GM19395 (cell line): ENCODE measurements around the gene FNIP1.
"Not testable (repeated sequence)": the region's sequence is repeated elsewhere in the genome, so short reads cannot be mapped to it uniquely, and the experiment has no call there.

Experiments
- ATAC-seq: cut with Tn5 transposase; IDR thresholded peaks from one replicate; pipeline ENCODE4 v1.9.1; 2021; ENCODE audit warnings: mild to moderate bottlenecking, moderate library complexity; ENCODE audit not compliant: unreplicated experiment

Gene FNIP1

DNA sequence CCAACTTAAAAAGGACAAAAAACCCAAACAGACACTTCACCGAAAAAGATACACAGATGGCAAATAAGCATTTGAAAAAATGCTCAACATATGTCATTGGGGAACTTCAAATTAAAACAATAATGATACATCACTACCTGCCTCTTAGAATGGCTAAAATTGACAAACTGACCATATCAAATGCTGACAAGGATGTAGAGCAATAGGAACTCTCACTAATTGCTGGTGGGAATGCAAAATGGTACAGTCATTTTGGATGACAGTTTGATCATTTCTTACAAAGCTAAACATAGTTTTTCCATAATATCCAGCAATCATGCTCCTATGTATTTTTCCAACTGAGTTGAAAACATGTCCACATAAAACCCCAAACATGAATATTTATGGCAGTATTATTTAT lies 102.9 kb downstream of the FNIP1 start:
- no peak for ATAC-seq

DNA sequence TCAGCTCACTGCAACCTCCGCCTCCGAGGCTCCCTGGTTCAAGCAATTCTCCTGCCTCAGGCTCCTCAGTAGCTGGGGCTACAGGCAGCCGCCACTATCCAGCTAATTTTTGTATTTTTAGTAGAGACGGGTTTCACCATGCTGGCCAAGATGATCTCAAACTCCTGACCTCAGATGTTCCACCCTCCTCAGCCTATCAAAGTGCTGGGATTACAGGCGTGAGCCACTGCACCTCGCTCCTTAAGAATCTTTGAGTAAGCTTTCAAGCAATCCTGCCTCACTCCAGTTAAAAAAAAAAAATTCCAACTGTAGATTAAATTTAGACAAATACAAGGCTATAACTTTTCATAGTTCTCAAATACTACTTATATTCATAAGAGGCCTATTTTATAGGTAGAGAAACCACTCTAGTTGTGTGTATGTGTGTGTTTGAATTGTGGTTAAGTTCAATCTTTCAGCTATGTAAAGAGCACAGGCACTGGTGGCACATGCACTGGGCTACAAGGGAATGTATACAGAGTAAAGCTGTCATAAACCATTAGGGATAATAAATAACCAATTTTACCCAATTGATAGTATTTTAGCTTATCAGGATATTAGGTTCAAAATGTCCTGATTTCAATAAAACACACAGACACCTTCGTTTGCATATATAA lies 111.2 kb downstream of the FNIP1 start:
- no peak for ATAC-seq

DNA sequence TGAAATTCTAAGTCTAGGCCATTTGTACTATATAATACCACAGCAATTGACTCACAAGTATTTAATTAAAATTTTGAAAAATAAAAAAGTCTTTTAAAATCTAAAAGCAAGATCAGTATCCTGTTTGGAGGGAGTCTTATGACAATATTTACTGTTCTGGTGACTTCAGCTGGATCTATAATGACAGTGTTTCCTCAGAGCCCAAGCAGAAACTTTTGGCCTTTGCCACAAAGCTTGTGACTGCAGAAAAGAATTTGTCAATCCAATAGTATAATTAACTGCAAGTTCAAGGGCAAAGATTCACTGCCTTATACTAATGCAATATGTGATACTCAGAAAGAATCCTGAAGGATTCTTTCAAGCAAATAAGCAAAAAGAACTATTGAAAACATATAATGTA lies 112.2 kb downstream of the FNIP1 start:
- ATAC-seq = no peak

DNA sequence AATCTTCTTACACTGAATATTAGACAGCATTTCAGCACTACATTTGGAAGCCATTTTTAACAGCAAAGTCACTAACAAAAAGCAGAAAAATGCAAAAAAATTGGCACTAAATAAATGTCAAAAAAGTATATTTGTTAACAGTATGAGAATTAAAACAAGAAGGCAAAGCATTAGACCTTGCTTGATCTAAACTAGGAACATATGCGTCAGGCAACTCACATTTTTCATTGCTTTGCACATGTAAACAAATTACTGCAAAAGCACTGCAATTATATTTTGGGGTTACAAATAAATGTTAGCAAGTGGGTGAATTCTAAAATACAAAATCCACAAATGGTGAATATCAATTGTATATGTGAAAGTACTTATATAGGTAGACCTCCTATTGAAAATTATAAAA lies 112.8 kb downstream of the FNIP1 start:
- ATAC-seq = no peak

DNA sequence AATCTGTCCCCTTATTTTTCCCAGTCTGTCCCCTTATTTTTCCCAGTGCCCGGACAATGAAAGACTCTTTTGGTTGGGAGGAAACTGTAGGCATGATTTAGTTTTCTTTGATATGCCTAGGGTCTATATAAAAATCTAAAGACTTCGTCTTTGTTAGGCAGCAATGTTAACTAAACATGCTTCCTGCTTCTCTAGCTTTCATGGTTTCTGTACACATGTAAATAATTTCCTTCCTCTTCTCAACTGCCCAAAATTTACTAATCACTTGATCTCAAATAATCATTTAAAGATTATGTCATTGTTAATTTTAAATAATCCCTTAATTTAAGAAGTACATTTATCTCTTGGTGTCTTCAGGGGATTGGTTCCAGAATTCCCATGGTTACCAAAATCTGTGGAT lies 114.0 kb downstream of the FNIP1 start:
- ATAC-seq = no peak

DNA sequence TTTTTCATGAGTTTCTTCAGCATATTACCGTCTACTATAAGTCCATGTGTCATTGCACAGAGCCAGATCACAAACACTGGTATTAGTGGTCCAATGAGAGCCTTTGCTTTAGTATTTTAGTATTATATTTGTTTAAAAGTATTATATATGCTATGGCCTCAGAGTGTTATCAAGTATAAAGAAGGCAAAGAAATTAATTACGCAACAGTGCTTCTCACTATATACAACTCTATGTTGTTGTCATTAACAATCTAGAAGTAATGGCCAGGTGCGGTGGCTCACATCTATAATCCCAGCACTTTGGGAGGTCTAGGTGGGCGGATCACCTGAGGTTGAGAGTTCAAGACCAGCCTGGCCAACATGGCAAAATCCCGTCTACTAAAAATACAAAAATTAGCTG lies 114.6 kb downstream of the FNIP1 start:
- no peak for ATAC-seq

DNA sequence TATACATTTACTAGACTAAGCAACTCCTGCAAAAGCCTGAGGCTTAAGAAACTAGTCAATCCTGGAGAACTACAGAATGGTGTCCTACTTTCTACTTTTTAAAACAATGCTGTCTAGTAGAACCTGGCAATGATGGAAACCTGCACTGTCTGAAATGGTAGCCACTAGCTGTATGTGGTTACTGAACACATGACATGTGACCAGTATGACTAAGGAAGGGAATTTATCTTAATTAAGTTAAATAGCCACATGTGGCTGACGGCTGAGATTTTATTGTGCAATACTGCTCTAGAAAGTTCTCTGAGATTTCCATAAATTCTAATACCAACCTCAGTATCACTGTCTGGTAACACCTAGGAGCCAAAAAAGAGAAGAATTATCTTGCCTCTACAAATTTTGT lies 116.9 kb downstream of the FNIP1 start:
- no peak for ATAC-seq

DNA sequence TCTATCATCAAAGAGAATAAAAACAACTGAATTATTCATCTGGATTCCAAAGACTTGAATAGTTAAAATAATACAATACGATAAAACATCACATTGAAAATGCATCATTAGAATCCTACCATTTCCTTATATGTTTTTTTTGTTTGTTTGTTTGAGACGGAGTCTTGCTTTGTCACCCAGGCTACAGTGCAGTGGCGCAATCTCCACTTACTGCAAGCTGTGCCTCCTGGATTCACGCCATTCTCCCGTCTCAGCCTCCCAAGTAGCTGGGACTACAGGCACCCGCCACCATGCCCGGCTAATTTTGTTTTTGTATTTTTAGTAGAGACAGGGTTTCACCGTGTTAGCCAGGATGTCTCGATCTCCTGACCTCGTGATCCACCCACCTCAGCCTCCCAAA lies 118.5 kb downstream of the FNIP1 start:
- not testable (repeated sequence) for ATAC-seq

DNA sequence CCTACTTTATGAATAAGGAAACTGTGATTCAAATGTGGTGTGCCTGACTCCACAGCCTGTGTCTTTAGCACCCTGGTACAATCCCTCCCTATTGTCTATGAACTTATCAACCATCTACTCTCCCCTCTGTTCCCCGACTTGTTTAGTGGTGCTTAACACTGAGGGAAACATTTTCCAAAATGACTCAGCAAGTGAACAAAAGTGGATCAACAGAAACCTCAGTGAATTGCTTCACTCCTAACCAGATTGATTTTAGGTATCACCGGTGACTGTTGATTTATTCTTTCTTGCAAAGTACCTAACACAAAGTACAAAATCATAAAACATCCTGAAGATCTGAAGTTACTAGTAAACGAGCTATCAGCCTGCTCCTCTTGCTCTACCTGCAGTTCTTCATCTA lies 119.7 kb downstream of the FNIP1 start:
- ATAC-seq = no peak

DNA sequence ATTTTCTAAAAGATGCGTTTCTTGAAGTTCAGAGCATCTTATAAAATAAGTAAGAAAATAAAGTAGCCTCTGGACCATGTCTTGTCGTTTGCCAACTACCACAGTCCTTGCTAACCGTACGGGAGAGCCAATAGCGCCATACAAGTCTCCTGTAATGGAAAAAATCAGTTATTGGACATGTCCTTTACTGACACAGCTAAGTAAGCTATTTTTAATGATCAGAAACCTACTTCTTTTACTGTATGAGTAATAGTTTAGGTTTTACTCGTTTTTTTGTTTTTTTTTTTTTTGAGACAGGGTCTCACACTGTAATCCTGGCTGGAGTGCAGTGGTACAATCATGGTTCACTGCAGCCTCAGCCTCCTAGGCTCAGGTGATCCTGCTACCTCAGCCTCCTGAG lies 124.0 kb downstream of the FNIP1 start:
- peak; percentile 51 for ATAC-seq

DNA sequence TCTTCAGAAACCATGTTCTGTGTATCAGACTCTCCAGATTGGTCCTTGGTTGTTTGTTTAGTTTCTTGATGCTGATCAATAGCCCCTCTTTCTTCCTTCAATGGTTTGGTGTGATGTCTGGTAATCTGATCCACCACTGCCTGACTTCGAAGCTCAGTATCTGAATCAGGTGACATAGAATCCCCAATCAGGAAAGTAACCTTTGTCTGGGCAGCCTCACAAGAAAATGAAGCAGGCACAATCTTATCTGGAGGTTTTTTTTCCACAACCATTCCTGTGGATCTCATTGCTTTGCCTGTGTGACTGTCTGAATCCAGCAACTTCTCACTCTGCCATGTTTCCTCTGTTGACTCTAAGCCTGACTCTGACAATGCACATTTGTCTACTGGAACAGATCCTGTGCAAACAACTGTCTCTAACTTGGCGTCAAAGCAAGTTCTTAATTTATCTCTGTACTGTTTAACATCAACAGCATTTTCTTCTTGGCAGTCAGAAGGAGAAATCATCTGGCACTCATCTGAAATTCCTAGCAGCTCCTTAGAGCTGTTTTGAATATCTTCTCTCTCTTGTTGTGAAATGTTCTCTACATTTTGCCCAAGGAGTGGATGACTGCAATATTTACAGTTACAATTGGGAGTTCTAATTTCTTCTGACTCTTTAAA lies 124.7 kb downstream of the FNIP1 start:
- ATAC-seq = no peak

DNA sequence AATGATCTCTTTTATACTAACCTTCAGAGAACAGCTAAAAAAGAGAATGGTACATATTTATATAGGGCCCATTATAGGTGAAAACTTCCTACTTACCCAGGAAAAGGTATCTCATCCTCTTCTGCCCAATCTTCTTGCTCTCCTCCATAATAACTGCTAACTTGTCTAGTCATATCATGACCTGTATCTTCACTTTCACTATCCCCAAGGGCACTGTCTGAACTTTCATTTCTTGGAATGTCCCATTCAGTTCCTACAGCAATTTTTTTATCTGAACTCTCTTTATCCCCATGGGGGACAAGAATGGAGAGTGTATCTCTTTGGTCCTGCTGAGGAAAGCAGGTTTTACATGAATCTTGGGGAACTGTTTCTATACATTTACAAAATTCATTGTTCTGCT lies 125.4 kb downstream of the FNIP1 start:
- no peak for ATAC-seq

DNA sequence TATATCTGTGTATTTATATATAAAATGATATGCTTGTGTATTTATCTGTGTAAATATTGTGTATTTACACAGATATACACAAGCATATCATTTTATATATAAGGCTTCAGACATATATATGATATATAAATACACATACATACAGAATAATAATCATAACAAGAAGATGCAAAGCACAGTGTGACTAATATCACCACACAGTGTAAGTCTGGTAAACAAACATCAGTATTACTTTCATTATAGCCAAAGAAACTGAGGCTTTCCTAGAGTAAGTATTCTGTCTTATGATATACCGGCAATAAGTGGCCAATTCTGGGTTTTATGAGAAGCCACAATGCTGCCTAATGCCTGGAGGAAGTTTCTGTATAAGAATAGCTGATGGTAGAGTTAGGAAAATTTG lies 131.9 kb downstream of the FNIP1 start:
- ATAC-seq = peak; percentile 62

DNA sequence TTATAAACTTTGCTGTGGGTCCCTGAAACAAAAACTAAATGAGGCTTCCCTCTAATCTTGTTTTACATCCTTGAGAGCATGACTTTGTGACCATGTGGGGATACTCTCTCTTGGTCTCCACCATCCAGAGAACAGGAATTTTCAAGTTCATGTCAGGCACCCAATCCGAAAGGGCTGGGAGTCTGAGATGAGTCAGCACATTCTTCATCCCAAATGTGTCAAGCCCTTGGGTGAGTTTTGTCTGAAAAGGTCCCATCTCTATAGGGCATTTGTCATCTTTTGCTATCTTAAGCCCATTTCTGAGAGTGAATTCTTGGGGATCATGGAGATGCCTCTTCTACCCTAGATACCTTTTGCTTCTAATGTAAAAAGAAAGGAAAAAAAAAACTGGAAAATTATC lies 134.9 kb downstream of the FNIP1 start:
- no peak for ATAC-seq

DNA sequence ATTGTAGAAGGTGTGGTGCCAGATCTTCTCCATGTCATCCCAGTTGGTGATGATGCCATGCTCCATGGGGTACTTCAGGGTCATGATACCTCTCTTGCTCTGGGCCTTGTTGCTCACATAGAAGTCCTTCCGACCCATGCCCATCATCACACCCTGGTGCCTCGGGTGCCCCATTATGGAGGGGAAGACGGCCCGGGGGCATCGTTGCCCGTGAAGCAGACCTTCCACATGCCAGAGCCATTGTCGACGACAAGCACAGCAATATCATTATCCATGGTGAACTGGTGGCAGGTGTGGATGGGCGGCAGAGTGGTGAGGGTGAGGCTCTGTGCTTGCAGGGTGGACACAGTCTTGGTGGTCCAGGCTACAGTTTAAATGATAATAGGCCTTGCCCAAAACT lies 137.0 kb downstream of the FNIP1 start:
- no peak for ATAC-seq

DNA sequence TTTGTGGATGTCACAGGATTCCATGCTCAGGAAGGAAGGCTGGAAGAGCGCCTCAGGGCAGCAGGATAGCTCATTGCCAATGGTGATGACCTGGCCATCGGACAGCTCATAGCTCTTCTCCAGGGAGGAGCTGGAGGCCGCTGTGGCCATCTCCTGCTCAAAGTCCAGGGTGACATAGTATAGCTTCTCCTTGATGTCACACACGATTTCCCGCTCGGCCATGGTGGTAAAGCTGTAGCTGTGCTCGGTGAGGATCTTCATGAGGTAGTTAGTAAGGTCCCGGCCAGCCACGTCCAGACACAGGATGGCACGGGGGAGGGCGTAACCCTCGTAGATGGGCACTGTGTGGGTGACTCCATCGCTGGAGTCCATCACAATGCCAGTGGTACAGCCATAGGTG lies 137.5 kb downstream of the FNIP1 start:
- no peak for ATAC-seq

DNA sequence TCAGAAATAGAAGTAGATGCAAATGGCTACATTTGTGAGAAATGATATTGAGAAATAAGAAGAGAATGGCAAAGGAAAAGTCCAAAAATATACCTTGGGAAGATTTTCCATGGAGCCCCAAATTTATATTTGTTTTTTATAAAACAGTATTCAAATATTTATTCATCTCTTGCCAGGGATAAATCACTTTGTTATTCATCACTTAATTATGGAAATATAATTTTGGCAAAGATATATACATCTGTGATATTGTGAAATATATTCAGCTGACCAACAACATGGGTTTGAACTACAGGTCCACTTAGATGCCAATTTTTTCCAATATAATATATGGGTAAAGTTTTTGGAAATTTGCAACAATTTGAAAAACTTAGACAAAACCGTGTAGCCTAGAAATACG lies 142.0 kb downstream of the FNIP1 start:
- no peak for ATAC-seq

DNA sequence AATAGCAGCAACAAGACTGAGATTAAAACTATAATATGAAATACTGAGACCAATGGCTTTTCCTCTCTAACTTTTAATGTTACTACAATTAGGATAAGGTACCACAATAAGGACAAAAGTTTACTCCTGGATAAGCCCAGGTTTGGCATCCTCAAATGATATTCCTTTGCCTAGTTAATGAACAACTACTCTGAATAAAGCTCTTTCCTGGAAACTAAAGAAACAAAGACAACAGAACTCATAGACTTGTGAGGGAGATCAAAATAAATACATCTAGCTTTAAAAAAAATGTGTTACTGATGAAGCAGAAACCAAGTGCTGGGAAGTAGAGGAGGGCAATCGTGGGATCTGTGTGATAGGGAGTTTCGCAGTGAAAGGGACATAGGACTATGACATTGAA lies 142.5 kb downstream of the FNIP1 start:
- no peak for ATAC-seq

DNA sequence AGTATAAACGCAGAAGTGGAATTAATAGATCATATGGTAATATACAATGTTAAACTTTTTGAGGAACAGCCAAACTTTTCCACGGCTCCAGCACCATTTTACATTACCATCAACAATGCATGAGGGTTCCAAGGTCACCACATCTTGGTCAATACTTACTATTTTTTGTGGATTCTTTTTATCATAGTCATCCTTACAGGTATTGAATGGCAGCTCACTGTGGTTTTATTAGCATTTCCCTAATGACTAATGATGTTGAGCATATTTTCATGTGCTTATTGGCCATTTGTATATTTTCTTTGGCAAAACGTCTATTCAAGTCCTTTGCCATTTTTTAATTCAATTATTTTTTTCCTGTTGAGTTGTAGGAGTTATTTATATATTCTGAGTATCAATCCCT lies 147.7 kb downstream of the FNIP1 start:
- ATAC-seq = no peak

DNA sequence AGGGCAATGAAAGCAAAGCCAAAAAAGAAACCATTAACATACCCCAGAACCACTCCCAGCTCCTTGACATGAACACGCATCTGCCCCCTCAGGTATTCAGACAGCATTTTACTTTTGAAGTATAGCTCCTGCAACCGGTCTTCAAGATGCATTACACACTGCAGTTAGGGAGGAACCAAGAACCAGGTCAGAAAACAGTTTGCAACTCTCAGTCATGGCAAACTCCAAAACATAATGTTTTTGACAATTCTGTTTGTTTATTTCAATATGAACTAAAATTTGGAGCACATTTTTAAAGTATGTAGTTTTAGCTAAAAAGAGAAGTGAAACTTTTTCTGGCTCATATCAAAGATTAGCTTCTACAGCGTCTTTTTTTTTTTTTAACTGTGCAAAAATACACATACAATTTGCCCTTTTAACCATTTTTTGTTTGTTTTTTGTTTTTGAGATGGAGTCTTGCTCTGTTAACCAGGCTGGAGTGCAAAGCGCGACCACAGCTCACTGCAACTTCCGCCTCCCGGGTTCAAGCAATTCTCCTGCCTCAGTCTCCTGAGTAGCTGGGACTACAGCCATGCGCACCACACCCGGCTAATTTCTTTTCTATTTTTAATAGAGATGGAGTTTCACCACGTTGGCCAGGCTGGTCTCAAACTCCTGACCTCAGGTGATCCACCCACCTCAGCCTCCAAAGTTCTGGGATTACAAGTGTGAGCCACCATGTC lies 149.6 kb downstream of the FNIP1 start:
- peak; percentile 83 for ATAC-seq

DNA sequence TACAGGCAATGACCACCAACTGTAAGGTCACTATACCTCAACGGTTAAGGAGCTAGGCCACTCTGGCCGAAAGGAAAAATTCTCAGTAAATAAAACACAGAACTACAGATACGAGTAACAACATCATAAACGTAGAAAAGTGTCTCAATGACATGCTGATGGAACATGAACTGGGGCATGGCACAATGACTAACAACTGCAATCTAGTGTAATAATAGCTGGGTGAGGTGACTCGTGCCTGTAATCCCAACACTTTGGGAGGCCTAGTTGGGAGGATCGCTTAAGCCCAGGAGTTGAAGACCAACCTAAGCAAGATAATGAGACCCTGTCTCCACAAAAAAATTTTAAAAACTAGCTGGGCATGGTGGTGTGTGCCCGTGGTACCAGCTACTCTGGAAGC lies 152.0 kb downstream of the FNIP1 start:
- ATAC-seq = no peak

DNA sequence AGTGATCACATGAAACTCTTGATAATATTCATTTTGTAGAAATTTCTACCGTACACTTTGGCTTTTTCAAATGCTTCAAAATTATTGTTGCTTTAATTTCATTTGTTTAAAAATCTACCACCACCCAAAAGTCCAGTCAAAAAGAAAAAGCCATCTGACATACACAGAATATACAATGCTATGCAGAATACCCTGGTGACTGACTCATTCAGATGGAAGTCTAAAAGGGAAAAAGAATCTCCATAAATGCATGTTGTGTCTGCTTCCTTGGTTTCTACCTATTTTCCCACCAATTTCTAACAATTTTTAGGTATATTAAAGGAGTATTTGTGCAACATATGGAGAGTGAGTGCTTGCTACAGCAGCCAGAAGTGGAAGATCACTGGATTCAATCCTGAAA lies 152.4 kb downstream of the FNIP1 start:
- no peak for ATAC-seq
